H1 (cell line): ENCODE measurements around the gene KCP.

Experiments
- CHD7 ChIP-seq: fragments of 300-600 bp; sonication (generic); IDR thresholded peaks from 2 replicates; pipeline ENCODE4 v1.7.1; 2012; ENCODE audit warnings: low read length, moderate library complexity, mild to moderate bottlenecking, inconsistent platforms; ENCODE audit not compliant: insufficient replicate concordance
- EZH2 ChIP-seq: fragments of 200-600 bp; sonication (generic); IDR thresholded peaks from 2 replicates; pipeline ENCODE4 v1.7.1; 2012; ENCODE audit warnings: low read depth, mild to moderate bottlenecking, moderate library complexity, low read length, inconsistent platforms; ENCODE audit not compliant: severe bottlenecking
- RFX5 ChIP-seq: IDR thresholded peaks from 2 replicates; pipeline ENCODE4 v1.6.1; 2011; ENCODE audit warnings: low read depth, low read length, improper control_type of control experiment, borderline replicate concordance
- TAF1 ChIP-seq: IDR thresholded peaks from 2 replicates; pipeline ENCODE4 v1.6.1; 2011; ENCODE audit warnings: mild to moderate bottlenecking, low read depth, low read length
- TBP ChIP-seq: IDR thresholded peaks from 2 replicates; pipeline ENCODE4 v1.6.1; 2011; ENCODE audit warnings: low read depth, low read length, improper control_type of control experiment

- TF ChIP-seq TAF1 (no peak), TBP (no peak), RFX5 (no peak), CHD7 (no peak), EZH2 (no peak)
These were observed 40.8 kb upstream of the KCP start for GRCh38 chr7:128951296-128951695.
